OCI-LY1 (cell line): ENCODE measurements around the gene CETP.

Source experiments
- H2AFZ ChIP-seq: fragments of 200-600 bp; sonication (generic), shearing (Covaris generic); 2 replicates; pipeline ENCODE4 v1.6.0; 2014; ENCODE audit warnings: antibody characterized with exemption, mild to moderate bottlenecking, low read length
- H3F3A ChIP-seq: fragments of 200-600 bp; sonication (generic), shearing (Covaris generic); 2 replicates; pipeline ENCODE4 v1.6.0; 2014; ENCODE audit warnings: mild to moderate bottlenecking, antibody characterized with exemption, low read length, moderate library complexity; ENCODE audit not compliant: insufficient read depth
- H3K27ac ChIP-seq: fragments of 200-600 bp; sonication (generic); 2 replicates; pipeline ENCODE4 v1.5.1; 2014; ENCODE audit warnings: low read length, mixed run types, mild to moderate bottlenecking, low read depth; ENCODE audit not compliant: poor library complexity, severe bottlenecking
- H3K27me3 ChIP-seq: fragments of 200-600 bp; sonication (generic); 2 replicates; pipeline ENCODE4 v1.6.0; 2014; ENCODE audit warnings: antibody characterized with exemption, mild to moderate bottlenecking, low read length, moderate library complexity; ENCODE audit not compliant: insufficient read depth
- H3K36me3 ChIP-seq: fragments of 200-600 bp; sonication (generic); 2 replicates; pipeline ENCODE4 v1.6.1; 2014; ENCODE audit warnings: mild to moderate bottlenecking, antibody characterized with exemption, low read length, moderate library complexity, mixed read lengths; ENCODE audit not compliant: insufficient read depth
- H3K4me1 ChIP-seq: fragments of 200-600 bp; sonication (generic); 2 replicates; pipeline ENCODE4 v1.5.1; 2014; ENCODE audit warnings: mild to moderate bottlenecking, low read length, moderate library complexity; ENCODE audit not compliant: insufficient read depth, severe bottlenecking
- H3K4me2 ChIP-seq: fragments of 200-600 bp; sonication (generic), shearing (Covaris generic); 2 replicates; pipeline ENCODE4 v1.6.1; 2014; ENCODE audit warnings: low read length
- H3K4me3 ChIP-seq: fragments of 200-600 bp; sonication (generic); 2 replicates; pipeline ENCODE4 v1.5.1; 2014; ENCODE audit warnings: low read length, low read depth, mild to moderate bottlenecking, mixed read lengths; ENCODE audit not compliant: poor library complexity, severe bottlenecking
- H3K79me2 ChIP-seq: fragments of 200-600 bp; shearing (Covaris generic); 2 replicates; pipeline ENCODE4 v1.6.1; 2016; ENCODE audit warnings: mixed run types, low read length, mixed read lengths; ENCODE audit not compliant: insufficient read depth
- H3K9ac ChIP-seq: fragments of 200-600 bp; sonication (generic), shearing (Covaris generic); 2 replicates; pipeline ENCODE4 v1.6.1; 2014; ENCODE audit warnings: mild to moderate bottlenecking, low read length, mixed read lengths
- H3K9me2 ChIP-seq: fragments of 200-600 bp; sonication (generic), shearing (Covaris generic); 2 replicates; pipeline ENCODE4 v1.6.1; 2014; ENCODE audit warnings: low read depth, mild to moderate bottlenecking, low read length, mixed read lengths
- H3K9me3 ChIP-seq: fragments of 200-600 bp; shearing (Covaris generic); 2 replicates; pipeline ENCODE4 v1.6.1; 2014; ENCODE audit warnings: low read length, mixed read lengths
- H4K20me1 ChIP-seq: fragments of 200-600 bp; sonication (generic), shearing (Covaris generic); 2 replicates; pipeline ENCODE4 v1.6.0; 2016; ENCODE audit warnings: mild to moderate bottlenecking, low read length; ENCODE audit not compliant: insufficient read depth
- EZH2 ChIP-seq: fragments of 200-600 bp; sonication (generic), shearing (Covaris generic); IDR thresholded peaks from 2 replicates; pipeline ENCODE4 v1.8.0; 2017; ENCODE audit warnings: borderline replicate concordance, mixed run types, mild to moderate bottlenecking, antibody characterized with exemption, low read length, moderate library complexity, mixed read lengths
- TF ChIP-seq, protein P1 (sequence below): fragments of 200-600 bp; sonication (generic), shearing (Covaris generic); IDR thresholded peaks from 2 replicates; pipeline ENCODE4 v1.5.1; 2017; ENCODE audit warnings: mild to moderate bottlenecking, antibody characterized with exemption, low read length, moderate library complexity, mixed read lengths

Gene CETP

DNA sequence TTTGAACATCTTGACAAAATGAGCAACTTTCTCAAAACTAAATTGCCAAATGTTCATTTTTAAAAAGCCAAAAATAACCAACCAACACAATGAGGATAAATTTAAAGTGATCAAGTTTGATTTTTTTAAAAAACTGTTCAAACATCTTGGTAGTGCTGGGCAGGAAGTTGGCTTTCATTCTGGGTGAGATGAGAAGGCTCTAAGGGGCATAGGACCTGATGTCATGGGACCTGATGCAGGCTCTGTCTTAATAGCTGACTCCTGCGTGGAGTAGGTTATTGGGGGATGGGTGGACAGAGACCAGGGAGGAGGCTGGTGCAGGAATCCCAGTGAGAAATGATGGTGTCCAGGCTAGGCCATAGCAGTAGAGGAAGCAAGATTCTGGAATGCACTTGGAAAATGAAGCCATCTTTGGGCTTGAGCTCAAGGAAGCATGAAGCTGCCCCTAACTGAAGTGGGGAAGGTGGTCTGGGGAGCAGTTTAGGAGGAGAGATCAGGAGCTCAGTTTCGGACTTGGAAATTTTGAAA lies 48.0 kb downstream of the CETP start:
- H3K27me3 ChIP-seq = 0 out of 2 replicates have a peak, but pooled peaks cover 2% of the 10 kb centered on the region
- no peaks in the 10 kb centered on the region for H3K4me1 ChIP-seq
- TF ChIP-seq EZH2 = no peak
- TF ChIP-seq, protein P1, sequence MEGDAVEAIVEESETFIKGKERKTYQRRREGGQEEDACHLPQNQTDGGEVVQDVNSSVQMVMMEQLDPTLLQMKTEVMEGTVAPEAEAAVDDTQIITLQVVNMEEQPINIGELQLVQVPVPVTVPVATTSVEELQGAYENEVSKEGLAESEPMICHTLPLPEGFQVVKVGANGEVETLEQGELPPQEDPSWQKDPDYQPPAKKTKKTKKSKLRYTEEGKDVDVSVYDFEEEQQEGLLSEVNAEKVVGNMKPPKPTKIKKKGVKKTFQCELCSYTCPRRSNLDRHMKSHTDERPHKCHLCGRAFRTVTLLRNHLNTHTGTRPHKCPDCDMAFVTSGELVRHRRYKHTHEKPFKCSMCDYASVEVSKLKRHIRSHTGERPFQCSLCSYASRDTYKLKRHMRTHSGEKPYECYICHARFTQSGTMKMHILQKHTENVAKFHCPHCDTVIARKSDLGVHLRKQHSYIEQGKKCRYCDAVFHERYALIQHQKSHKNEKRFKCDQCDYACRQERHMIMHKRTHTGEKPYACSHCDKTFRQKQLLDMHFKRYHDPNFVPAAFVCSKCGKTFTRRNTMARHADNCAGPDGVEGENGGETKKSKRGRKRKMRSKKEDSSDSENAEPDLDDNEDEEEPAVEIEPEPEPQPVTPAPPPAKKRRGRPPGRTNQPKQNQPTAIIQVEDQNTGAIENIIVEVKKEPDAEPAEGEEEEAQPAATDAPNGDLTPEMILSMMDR = no peak
- H4K20me1 ChIP-seq = no peaks in the 10 kb centered on the region
- no peaks in the 10 kb centered on the region for H3K79me2 ChIP-seq
- H3K4me3 ChIP-seq = no peak overlapping the region
- H3F3A ChIP-seq = no peaks in the 10 kb centered on the region
- H2AFZ ChIP-seq = no peak overlapping the region
- no peaks in the 10 kb centered on the region for H3K36me3 ChIP-seq
- H3K9me3 ChIP-seq = 0 out of 2 replicates have a peak, but pooled peaks cover 3% of the 10 kb centered on the region
- no peak overlapping the region for H3K4me2 ChIP-seq
- no peak overlapping the region for H3K27ac ChIP-seq
- H3K9ac ChIP-seq = no peak overlapping the region
- no peaks in the 10 kb centered on the region for H3K9me2 ChIP-seq

DNA sequence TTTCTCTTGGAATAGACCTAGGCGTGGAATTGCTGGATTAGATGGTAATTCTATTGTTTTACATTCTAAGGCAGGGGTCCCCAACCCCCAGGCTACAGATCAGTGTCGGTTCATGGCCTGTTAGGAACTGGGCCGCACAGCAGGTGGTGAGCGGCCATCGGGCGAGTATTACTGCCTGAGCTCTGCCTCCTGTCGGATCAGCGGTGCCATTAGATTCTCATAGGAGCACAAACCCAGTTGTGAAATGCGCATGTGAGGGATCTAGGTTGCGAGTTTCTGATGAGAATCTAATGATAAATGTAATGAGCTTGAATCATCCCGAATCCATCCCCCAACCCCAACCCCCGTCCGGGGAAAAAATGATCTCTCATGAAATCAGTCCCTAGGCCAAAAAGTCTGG lies 50.6 kb downstream of the CETP start:
- no peaks in the 10 kb centered on the region for H4K20me1 ChIP-seq
- H3K4me3 ChIP-seq = no peak overlapping the region
- no peaks in the 10 kb centered on the region for H3F3A ChIP-seq
- no peak overlapping the region for H3K27ac ChIP-seq
- H3K4me1 ChIP-seq = no peaks in the 10 kb centered on the region
- no peaks in the 10 kb centered on the region for H3K36me3 ChIP-seq
- no peaks in the 10 kb centered on the region for H3K27me3 ChIP-seq
- no peaks in the 10 kb centered on the region for H3K79me2 ChIP-seq
- no peak overlapping the region for H3K9ac ChIP-seq
- no peaks in the 10 kb centered on the region for H3K9me2 ChIP-seq
- no peak for TF ChIP-seq EZH2
- TF ChIP-seq, protein P1 = no peak
- H3K4me2 ChIP-seq = no peak overlapping the region
- H3K9me3 ChIP-seq = 0 out of 2 replicates have a peak, but pooled peaks cover 3% of the 10 kb centered on the region
- no peak overlapping the region for H2AFZ ChIP-seq

DNA sequence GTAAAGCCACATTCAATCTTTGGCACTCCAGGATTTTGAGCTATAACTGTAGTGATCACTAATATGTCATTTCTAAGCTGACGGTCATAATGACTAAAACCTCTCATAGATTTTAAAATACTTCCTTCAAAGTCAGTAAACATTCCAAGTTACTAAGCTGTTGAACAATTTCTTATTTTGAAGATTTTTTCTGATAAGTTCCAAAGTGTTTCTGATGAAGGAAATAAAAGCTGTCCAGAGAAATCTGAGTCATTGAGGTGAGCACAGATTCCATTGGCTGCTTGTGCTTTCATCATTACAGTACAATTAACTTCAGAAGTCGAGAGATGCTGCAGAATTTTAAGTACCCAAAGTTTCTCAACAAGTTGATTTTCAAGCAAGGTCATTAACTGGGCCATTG lies 51.5 kb downstream of the CETP start:
- Histone ChIP-seq H3K27me3 (no peaks in the 10 kb centered on the region), H3K36me3 (no peaks in the 10 kb centered on the region), H3K9me3 (0 out of 2 replicates have a peak, but pooled peaks cover 3% of the 10 kb centered on the region), H3K9me2 (no peaks in the 10 kb centered on the region), H3K9ac (no peak overlapping the region), H2AFZ (no peak overlapping the region), H3K4me3 (no peak overlapping the region), H3K4me1 (no peaks in the 10 kb centered on the region), H3K27ac (no peak overlapping the region), H3K4me2 (no peak overlapping the region), H4K20me1 (no peaks in the 10 kb centered on the region), H3K79me2 (no peaks in the 10 kb centered on the region), H3F3A (no peaks in the 10 kb centered on the region)
- TF ChIP-seq EZH2 = no peak
- TF ChIP-seq, protein P1 = no peak
